HepG2 (cell line): ENCODE results near the gene NPB. TPM values are rescaled to one million over a fixed set of nuclear protein-coding genes. Genes with fewer than 3 reads are reported as not detected.
A peak's percentile ranks its signal among the peaks of the same experiment; 100 is the strongest.

Experiments used
- EP300 ChIP-seq, 3 experiments: sonication (generic) in 1 of 3; formaldehyde crosslinking in 1 of 3; IDR thresholded peaks; 2 replicates each; pipeline versions ENCODE4 v1.5.1 to v1.6.1; 2011 to 2020; ENCODE audit warnings: low read depth in 2 of 3, low read length in 2 of 3, borderline replicate concordance in 1 of 3, improper control_type of control experiment in 1 of 3, mild to moderate bottlenecking in 1 of 3, missing genetic modification reagents in 1 of 3, moderate library complexity in 1 of 3
- ETV6 ChIP-seq: sonication (generic); formaldehyde crosslinking; conservative IDR thresholded peaks from 2 replicates; pipeline ENCODE4 v1.4.0; 2020; ENCODE audit warnings: missing genetic modification reagents
- GPN1 ChIP-seq: sonication (generic); formaldehyde crosslinking; IDR thresholded peaks from 2 replicates; pipeline ENCODE4 v1.5.1; 2020; ENCODE audit warnings: missing genetic modification reagents, borderline replicate concordance
- IRF2 ChIP-seq: IDR thresholded peaks from 2 replicates; pipeline ENCODE4 v1.6.1; 2018; ENCODE audit warnings: missing genetic modification reagents, missing compliant biosample characterization
- ISX ChIP-seq: sonication (generic); formaldehyde crosslinking; conservative IDR thresholded peaks from 2 replicates; pipeline ENCODE4 v1.5.0; 2020; ENCODE audit warnings: missing genetic modification reagents
- JARID2 ChIP-seq: sonication (generic); formaldehyde crosslinking; IDR thresholded peaks from 2 replicates; pipeline ENCODE4 v1.8.1; 2023; ENCODE audit warnings: missing genetic modification reagents, inconsistent platforms; ENCODE audit not compliant: insufficient replicate concordance
- KAT8 ChIP-seq: IDR thresholded peaks from 2 replicates; pipeline ENCODE4 v1.6.1; 2016; ENCODE audit warnings: missing genetic modification reagents, missing compliant biosample characterization
- MED8 ChIP-seq: sonication (generic); formaldehyde crosslinking; IDR thresholded peaks from 2 replicates; pipeline ENCODE4 v1.8.1; 2023; ENCODE audit warnings: mild to moderate bottlenecking, missing genetic modification reagents; ENCODE audit not compliant: insufficient replicate concordance
- NCOA2 ChIP-seq: sonication (generic); formaldehyde crosslinking; IDR thresholded peaks from 2 replicates; pipeline ENCODE4 v1.8.0; 2022; ENCODE audit warnings: inconsistent platforms
- NPAS2 ChIP-seq: sonication (generic); formaldehyde crosslinking; IDR thresholded peaks from 2 replicates; pipeline ENCODE4 v1.8.0; 2022; ENCODE audit warnings: mild to moderate bottlenecking, missing genetic modification reagents, borderline replicate concordance
- PITX1 ChIP-seq: sonication (generic); formaldehyde crosslinking; IDR thresholded peaks from 2 replicates; pipeline ENCODE4 v1.5.1; 2020; ENCODE audit warnings: mild to moderate bottlenecking, missing genetic modification reagents
- POLR2AphosphoS2 ChIP-seq: IDR thresholded peaks from 2 replicates; pipeline ENCODE4 v1.6.1; 2011; ENCODE audit warnings: low read depth, low read length, improper control_type of control experiment
- RBFOX2 ChIP-seq: fragments of 200-400 bp; formaldehyde crosslinking; IDR thresholded peaks from 2 replicates; pipeline ENCODE4 v1.6.1; 2017; ENCODE audit warnings: low read depth, mild to moderate bottlenecking, low read length
- SRSF9 ChIP-seq: fragments of 200-400 bp; formaldehyde crosslinking; IDR thresholded peaks from 2 replicates; pipeline ENCODE4 v1.6.1; 2018; ENCODE audit warnings: borderline replicate concordance, mild to moderate bottlenecking, low read depth, low read length; ENCODE audit not compliant: insufficient read depth, poor library complexity, severe bottlenecking
- SRY ChIP-seq: sonication (generic); formaldehyde crosslinking; IDR thresholded peaks from 2 replicates; pipeline ENCODE4 v1.8.0; 2022; ENCODE audit warnings: mild to moderate bottlenecking, missing genetic modification reagents
- TEAD3 ChIP-seq: optimal IDR thresholded peaks from 2 replicates; pipeline ENCODE3; 2016; ENCODE audit warnings: borderline replicate concordance
- TOE1 ChIP-seq: sonication (generic); formaldehyde crosslinking; IDR thresholded peaks from 2 replicates; pipeline ENCODE4 v1.4.0; 2020; ENCODE audit warnings: mild to moderate bottlenecking, missing genetic modification reagents
- ZBTB3 ChIP-seq: sonication (generic); formaldehyde crosslinking; IDR thresholded peaks from 2 replicates; pipeline ENCODE4 v1.4.0; 2020; ENCODE audit warnings: low read depth, mild to moderate bottlenecking, moderate library complexity, missing genetic modification reagents, borderline replicate concordance
- ZNF205 ChIP-seq: IDR thresholded peaks from 2 replicates; pipeline ENCODE4 v1.6.1; 2018; ENCODE audit warnings: missing biosample characterization, missing genetic modification reagents
- ZNF367 ChIP-seq: sonication (generic); formaldehyde crosslinking; IDR thresholded peaks from 2 replicates; pipeline ENCODE4 v1.4.0; 2020; ENCODE audit warnings: missing genetic modification reagents, borderline replicate concordance
- ZNF430 ChIP-seq: sonication (generic); formaldehyde crosslinking; IDR thresholded peaks from 2 replicates; pipeline ENCODE4 v1.9.0; 2021; ENCODE audit warnings: mild to moderate bottlenecking, missing genetic modification reagents
- ZNF547 ChIP-seq: sonication (generic); formaldehyde crosslinking; IDR thresholded peaks from 2 replicates; pipeline ENCODE4 v1.5.1; 2020; ENCODE audit warnings: mild to moderate bottlenecking, missing genetic modification reagents
- ZNF652 ChIP-seq: IDR thresholded peaks from 2 replicates; pipeline ENCODE4 v1.6.1; 2016; ENCODE audit warnings: low read depth, borderline replicate concordance
- ZNF792 ChIP-seq: IDR thresholded peaks from 2 replicates; pipeline ENCODE4 v1.6.1; 2016
- ZNF841 ChIP-seq: sonication (generic); formaldehyde crosslinking; IDR thresholded peaks from 2 replicates; pipeline ENCODE4 v1.8.1; 2023; ENCODE audit warnings: missing genetic modification reagents, borderline replicate concordance
- ZSCAN22 ChIP-seq: sonication (generic); formaldehyde crosslinking; IDR thresholded peaks from 2 replicates; pipeline ENCODE4 v1.4.0; 2020; ENCODE audit warnings: mild to moderate bottlenecking, missing genetic modification reagents
- ZSCAN9 ChIP-seq: IDR thresholded peaks from 2 replicates; pipeline ENCODE4 v1.6.1; 2016; ENCODE audit warnings: borderline replicate concordance
- polyA plus RNA-seq, 8 experiments: library from polyadenylated mRNA; depleted of rRNA in 3 of 8; stranded (reverse) in 7 of 8; unstranded in 1 of 8; fragments of >200 nt; fragmentation: Illumina TruSeq in 4 of 8; extraction: Trizol in 4 of 8; gene quantifications; 2 replicates each; pipeline versions ENCODE4 v1.2.1 to v1.2.3, GENCODE V29; 2011 to 2016; ENCODE audit warnings: low read depth in 4 of 8, missing spikeins in 1 of 8, mixed read lengths in 1 of 8; ENCODE audit not compliant: insufficient read depth in 1 of 8
- total RNA-seq, 5 experiments: library from RNA; depleted of rRNA; stranded (reverse); fragments of >200 nt; fragmentation: Illumina TruSeq; extraction: Trizol; gene quantifications; 2 replicates each; pipeline ENCODE4 v1.2.3, GENCODE V29; 2016; ENCODE audit warnings: low read depth in 1 of 5
- TF ChIP-seq, protein P1 (sequence below): sonication (generic); formaldehyde crosslinking; IDR thresholded peaks from 2 replicates; pipeline ENCODE4 v1.5.0; 2020; ENCODE audit warnings: missing genetic modification reagents
- TF ChIP-seq, protein P2 (sequence below): IDR thresholded peaks from 2 replicates; pipeline ENCODE4 v1.6.1; 2016; ENCODE audit warnings: missing genetic modification reagents, missing compliant biosample characterization
- TF ChIP-seq, protein P3 (sequence below): IDR thresholded peaks from 2 replicates; pipeline ENCODE4 v1.6.1; 2012; ENCODE audit warnings: inconsistent platforms

The NPB gene
- total and polyA plus RNA-seq, 2 of the 13 experiments (the other 11 are each of a cell fraction or from before 2014, with no cell fraction given): 0.11 to 0.93 TPM

DNA sequence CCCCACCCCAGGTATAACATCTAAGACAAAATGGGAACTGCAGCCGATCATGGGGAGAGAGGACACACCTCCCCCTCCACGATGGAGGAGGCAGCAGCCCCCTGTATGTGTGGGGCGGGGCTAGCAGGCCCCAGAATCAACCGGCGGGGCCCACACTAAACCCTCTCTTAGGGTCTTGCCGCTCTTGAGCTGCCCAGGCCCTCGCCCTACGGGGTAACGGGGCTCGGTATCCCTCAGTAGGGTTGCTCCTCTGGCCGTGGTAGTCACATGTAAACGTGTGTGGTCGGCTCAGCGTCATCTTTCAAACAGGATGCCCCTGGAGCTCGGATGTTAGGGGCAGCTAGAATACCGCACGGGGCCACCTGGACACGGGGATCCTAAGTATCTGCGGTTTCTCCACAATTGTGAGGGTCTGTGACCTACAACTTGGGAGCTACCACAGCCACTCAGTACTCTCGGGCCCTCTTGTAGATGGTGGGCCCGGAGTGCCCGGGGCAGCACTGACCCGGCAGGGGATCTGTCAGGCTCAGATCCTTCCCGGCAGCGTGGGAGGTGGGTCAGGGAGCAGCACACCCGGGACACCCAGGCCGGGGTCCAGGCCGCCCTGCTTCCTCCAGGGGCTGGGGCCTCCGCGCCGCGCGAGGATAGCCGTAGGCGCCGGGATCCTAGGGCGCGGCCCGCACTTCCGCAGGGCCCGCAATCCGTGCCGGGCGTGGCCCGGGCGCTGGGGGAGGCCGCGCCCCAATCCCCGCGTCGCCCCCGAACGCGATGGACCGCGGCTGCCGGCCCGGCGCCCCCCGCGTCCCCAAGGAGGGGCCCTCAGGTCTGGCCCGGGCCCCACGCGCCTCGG, 31.7 kb upstream of the NPB start (continued):
- TF ChIP-seq ZNF430 (CRISPR knock-in tag): no peak
- TF ChIP-seq ZNF205 (CRISPR knock-in tag): no peak
- no peak; the same call in 1 of the 2 replicates for TF ChIP-seq ZNF547
- no peak for TF ChIP-seq TOE1 (CRISPR knock-in tag)
- 0 out of 2 replicates have a peak, but pooled peaks have one; percentile 7 for TF ChIP-seq NCOA2 (CRISPR knock-in tag)
- peak; percentile 36 for TF ChIP-seq SRY (CRISPR knock-in tag)
- no peak for TF ChIP-seq TEAD3
- TF ChIP-seq SRSF9: no peak
- TF ChIP-seq NPAS2 (CRISPR knock-in tag): no peak
- no peak for TF ChIP-seq ETV6
- TF ChIP-seq KAT8 (CRISPR knock-in tag): no peak; the same call in 1 of the 2 replicates
- TF ChIP-seq, protein P1, sequence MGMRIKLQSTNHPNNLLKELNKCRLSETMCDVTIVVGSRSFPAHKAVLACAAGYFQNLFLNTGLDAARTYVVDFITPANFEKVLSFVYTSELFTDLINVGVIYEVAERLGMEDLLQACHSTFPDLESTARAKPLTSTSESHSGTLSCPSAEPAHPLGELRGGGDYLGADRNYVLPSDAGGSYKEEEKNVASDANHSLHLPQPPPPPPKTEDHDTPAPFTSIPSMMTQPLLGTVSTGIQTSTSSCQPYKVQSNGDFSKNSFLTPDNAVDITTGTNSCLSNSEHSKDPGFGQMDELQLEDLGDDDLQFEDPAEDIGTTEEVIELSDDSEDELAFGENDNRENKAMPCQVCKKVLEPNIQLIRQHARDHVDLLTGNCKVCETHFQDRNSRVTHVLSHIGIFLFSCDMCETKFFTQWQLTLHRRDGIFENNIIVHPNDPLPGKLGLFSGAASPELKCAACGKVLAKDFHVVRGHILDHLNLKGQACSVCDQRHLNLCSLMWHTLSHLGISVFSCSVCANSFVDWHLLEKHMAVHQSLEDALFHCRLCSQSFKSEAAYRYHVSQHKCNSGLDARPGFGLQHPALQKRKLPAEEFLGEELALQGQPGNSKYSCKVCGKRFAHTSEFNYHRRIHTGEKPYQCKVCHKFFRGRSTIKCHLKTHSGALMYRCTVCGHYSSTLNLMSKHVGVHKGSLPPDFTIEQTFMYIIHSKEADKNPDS (CRISPR knock-in tag): no peak
- TF ChIP-seq ISX (CRISPR knock-in tag): no peak
- TF ChIP-seq ZNF367 (CRISPR knock-in tag): no peak
- TF ChIP-seq, protein P2, sequence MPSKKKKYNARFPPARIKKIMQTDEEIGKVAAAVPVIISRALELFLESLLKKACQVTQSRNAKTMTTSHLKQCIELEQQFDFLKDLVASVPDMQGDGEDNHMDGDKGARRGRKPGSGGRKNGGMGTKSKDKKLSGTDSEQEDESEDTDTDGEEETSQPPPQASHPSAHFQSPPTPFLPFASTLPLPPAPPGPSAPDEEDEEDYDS (CRISPR knock-in tag): peak; percentile 10; the same call in 1 of the 2 replicates
- no peak; the same call in 1 of the 2 replicates for TF ChIP-seq PITX1
- no peak for TF ChIP-seq ZSCAN22
- no peak for TF ChIP-seq ZNF792 (CRISPR knock-in tag)
- no peak for TF ChIP-seq EP300 (IDR thresholded peaks at IDR 0.05; ENCODE audit: low read depth in 2 of 2, low read length in 2 of 2)
- no peak for TF ChIP-seq EP300 (CRISPR knock-in tag; IDR thresholded peaks at IDR 0.05; ENCODE audit: borderline replicate concordance)
- TF ChIP-seq GPN1 (CRISPR knock-in tag): no peak
- no peak for TF ChIP-seq MED8 (CRISPR knock-in tag)
- TF ChIP-seq IRF2 (CRISPR knock-in tag): no peak
- TF ChIP-seq JARID2 (CRISPR knock-in tag): no peak
- TF ChIP-seq RBFOX2: peak; percentile 11; the same call in 1 of the 2 replicates
- no peak for TF ChIP-seq ZBTB3
- no peak; the same call in 1 of the 2 replicates for TF ChIP-seq POLR2AphosphoS2
- TF ChIP-seq ZNF652: no peak
- TF ChIP-seq ZNF841 (CRISPR knock-in tag): no peak
- TF ChIP-seq, protein P3, sequence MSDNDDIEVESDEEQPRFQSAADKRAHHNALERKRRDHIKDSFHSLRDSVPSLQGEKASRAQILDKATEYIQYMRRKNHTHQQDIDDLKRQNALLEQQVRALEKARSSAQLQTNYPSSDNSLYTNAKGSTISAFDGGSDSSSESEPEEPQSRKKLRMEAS: peak; percentile 38
- TF ChIP-seq ZSCAN9: no peak
